OCI-LY7 (cell line): ENCODE measurements around the gene TAS2R39. TPM values are rescaled to one million over a fixed set of nuclear protein-coding genes. Genes with fewer than 3 reads are reported as not detected.

Source experiments
- BruUV-seq: library from RNA; stranded (reverse); fragments of 400-500 nt; replicated peaks from 2 replicates; lab custom pipeline; 2021; lab: Mats Ljungman, UMichigan
- CTCF ChIA-PET: fragments of 300-600 bp; sonication (Branson Sonifier 250); formaldehyde crosslinking; loops from one replicate; lab custom pipeline; 2022; ENCODE audit warnings: antibody characterized with exemption; ENCODE audit not compliant: unreplicated experiment; lab: Charles Lee
- POLR2A ChIA-PET: fragments of 300-600 bp; sonication (Branson Sonifier 250); formaldehyde crosslinking; loops from one replicate; lab custom pipeline; 2022; ENCODE audit warnings: antibody characterized with exemption; lab: Charles Lee
- DNase-seq: peaks from one replicate; pipeline ENCODE4 v3.0.0-alpha.2; 2015; ENCODE audit warnings: low spot score
- H2AFZ ChIP-seq: fragments of 200-600 bp; sonication (generic), shearing (Covaris generic); 2 replicates; pipeline ENCODE4 v1.6.1; 2014; ENCODE audit warnings: mild to moderate bottlenecking, antibody characterized with exemption, low read length, moderate library complexity
- H3K27ac ChIP-seq: fragments of 200-600 bp; sonication (generic); 2 replicates; pipeline ENCODE4 v1.5.1; 2014; ENCODE audit warnings: mixed run types, low read depth, mild to moderate bottlenecking, moderate library complexity, low read length, inconsistent platforms; ENCODE audit not compliant: poor library complexity, severe bottlenecking
- H3K36me3 ChIP-seq: fragments of 200-600 bp; sonication (generic); 2 replicates; pipeline ENCODE4 v1.6.1; 2014; ENCODE audit warnings: mild to moderate bottlenecking, antibody characterized with exemption, low read length, moderate library complexity, mixed read lengths; ENCODE audit not compliant: insufficient read depth
- H3K4me1 ChIP-seq: fragments of 200-600 bp; sonication (generic); 2 replicates; pipeline ENCODE4 v1.5.1; 2014; ENCODE audit warnings: mild to moderate bottlenecking, low read length; ENCODE audit not compliant: insufficient read depth, poor library complexity, severe bottlenecking
- H3K4me2 ChIP-seq: fragments of 200-600 bp; sonication (generic); 2 replicates; pipeline ENCODE4 v1.6.1; 2014; ENCODE audit warnings: mild to moderate bottlenecking, low read length
- H3K4me3 ChIP-seq: fragments of 200-600 bp; sonication (generic); 2 replicates; pipeline ENCODE4 v1.5.1; 2014; ENCODE audit warnings: mild to moderate bottlenecking, low read depth, low read length; ENCODE audit not compliant: poor library complexity, severe bottlenecking
- H3K79me2 ChIP-seq: fragments of 200-600 bp; sonication (generic); 2 replicates; pipeline ENCODE4 v1.6.1; 2016; ENCODE audit warnings: low read depth, mild to moderate bottlenecking, low read length, moderate library complexity, mixed read lengths; ENCODE audit not compliant: insufficient read depth
- H3K9me2 ChIP-seq: fragments of 200-600 bp; sonication (generic); 2 replicates; pipeline ENCODE4 v1.6.1; 2016; ENCODE audit warnings: mild to moderate bottlenecking, low read length, mixed read lengths; ENCODE audit not compliant: insufficient read depth
- H3K9me3 ChIP-seq: fragments of 200-600 bp; sonication (generic); 2 replicates; pipeline ENCODE4 v1.6.1; 2014; ENCODE audit warnings: mild to moderate bottlenecking, mixed run types, low read length, mixed read lengths
- H4K20me1 ChIP-seq: fragments of 200-600 bp; sonication (generic); 2 replicates; pipeline ENCODE4 v1.6.1; 2014; ENCODE audit warnings: mild to moderate bottlenecking, antibody characterized with exemption, low read length, moderate library complexity, mixed read lengths; ENCODE audit not compliant: insufficient read depth
- CTCF ChIP-seq: fragments of 200-600 bp; sonication (generic); conservative IDR thresholded peaks from 2 replicates; pipeline ENCODE4 v1.5.1; 2014; ENCODE audit warnings: mild to moderate bottlenecking, antibody characterized with exemption, low read length, moderate library complexity, mixed read lengths
- EZH2phosphoT487 ChIP-seq: fragments of 200-600 bp; sonication (generic); IDR thresholded peaks from 2 replicates; pipeline ENCODE4 v1.6.1; 2018; ENCODE audit warnings: low read depth, borderline replicate concordance, mild to moderate bottlenecking, mixed run types, antibody characterized with exemption, low read length, moderate library complexity, mixed read lengths
- intact Hi-C: fragments of 100-400 bp; cut with micrococcal nuclease; formaldehyde crosslinking; loops from one replicate; pipeline ENCODE4 v1.10.0; 2022; ENCODE audit not compliant: unreplicated experiment
- total RNA-seq, 2 experiments: library from RNA; depleted of rRNA in 1 of 2; stranded (reverse); fragments of >200 nt in 1 of 2; shearing (Covaris generic) in 1 of 2; gene quantifications; 2 replicates each; pipeline ENCODE4 v1.2.3, GENCODE V29; 2014 to 2022

Gene TAS2R39
- total RNA-seq, 2 experiments from 2014 or later: not detected

GRCh38 chr7:143216151-143216550, 32.9 kb downstream of the TAS2R39 start:
- Histone ChIP-seq H3K4me3 (no peak overlapping the region), H3K4me2 (no peak overlapping the region), H3K36me3 (no peaks in the 10 kb centered on the region), H3K79me2 (no peaks in the 10 kb centered on the region), H3K9me3 (no peaks in the 10 kb centered on the region), H3K27ac (no peak overlapping the region), H2AFZ (no peak overlapping the region), H3K4me1 (no peaks in the 10 kb centered on the region), H4K20me1 (no peaks in the 10 kb centered on the region), H3K9me2 (no peaks in the 10 kb centered on the region)
- ChIA-PET POLR2A (interaction anchor here (0.6 to 1.9 kb wide), 4 partner anchors 202 to 472 kb away, joined by 3 to 5 read pairs (median 4); no protein-coding TSS in a partner anchor), CTCF (interaction anchor here (0.6 to 2.4 kb wide), 5 partner anchors 8 to 211 kb away, joined by 3 to 15 read pairs (median 3); no protein-coding TSS in a partner anchor)
- no peak for DNase-seq
- no TSS peak for BruUV-seq
- intact Hi-C loops: loop anchor here (10.0 kb wide), 1 partner anchor 611 kb away; no protein-coding TSS in a partner anchor
- TF ChIP-seq EZH2phosphoT487 (no peak), CTCF (no peak)

GRCh38 chr7:143216686-143217085, 33.5 kb downstream of the TAS2R39 start:
- Histone ChIP-seq H3K4me3 (no peak overlapping the region), H3K27ac (no peak overlapping the region), H2AFZ (no peak overlapping the region), H3K36me3 (no peaks in the 10 kb centered on the region), H3K9me2 (no peaks in the 10 kb centered on the region), H3K79me2 (no peaks in the 10 kb centered on the region), H3K9me3 (no peaks in the 10 kb centered on the region), H4K20me1 (no peaks in the 10 kb centered on the region), H3K4me1 (no peaks in the 10 kb centered on the region), H3K4me2 (no peak overlapping the region)
- no TSS peak for BruUV-seq
- ChIA-PET POLR2A (interaction anchor here (0.6 to 1.7 kb wide), 3 partner anchors 207 to 473 kb away, joined by 3 to 5 read pairs (median 3); no protein-coding TSS in a partner anchor), CTCF (interaction anchor here (0.9 kb wide), 1 partner anchor 204 kb away, joined by 3 read pairs; no protein-coding TSS in a partner anchor)
- TF ChIP-seq CTCF: no peak
- TF ChIP-seq EZH2phosphoT487: no peak
- DNase-seq: no peak
- intact Hi-C loops: loop anchor here (10.0 kb wide), 1 partner anchor 612 kb away; no protein-coding TSS in a partner anchor

- no peak overlapping the region for H2AFZ ChIP-seq
- no peak for TF ChIP-seq EZH2phosphoT487
- no peak for TF ChIP-seq CTCF
- H3K4me3 ChIP-seq: no peak overlapping the region
- H3K79me2 ChIP-seq: no peaks in the 10 kb centered on the region
- H3K27ac ChIP-seq: no peak overlapping the region
- no peak overlapping the region for H3K4me2 ChIP-seq
- no peaks in the 10 kb centered on the region for H3K9me3 ChIP-seq
- no peaks in the 10 kb centered on the region for H3K36me3 ChIP-seq
- BruUV-seq: no TSS peak
- ChIA-PET POLR2A (interaction anchor here (0.8 kb wide), 1 partner anchor 218 kb away, joined by 3 read pairs; no protein-coding TSS in a partner anchor), CTCF (interaction anchor here (1.1 kb wide), 1 partner anchor 209 kb away, joined by 3 read pairs; no protein-coding TSS in a partner anchor)
- intact Hi-C loops: loop anchor here (10.0 kb wide), 1 partner anchor 613 kb away; no protein-coding TSS in a partner anchor
- H3K9me2 ChIP-seq: no peaks in the 10 kb centered on the region
- no peaks in the 10 kb centered on the region for H3K4me1 ChIP-seq
- DNase-seq: no peak
- no peaks in the 10 kb centered on the region for H4K20me1 ChIP-seq
Measured at GRCh38 chr7:143217806-143218205, 34.6 kb downstream of the TAS2R39 start.
